T47D (cell line): ENCODE results near the gene NFIL3.

Source experiments
- DNase-seq, 2 experiments: peaks; one replicate each; pipeline versions ENCODE4 v3.0.0 to v3.0.0-alpha.2; 2011 to 2012; ENCODE audit warnings: low read depth in 1 of 2, low spot score in 1 of 2
- JUND ChIP-seq: IDR thresholded peaks from 2 replicates; pipeline ENCODE4 v1.6.1; 2012; ENCODE audit warnings: low read depth
- in situ Hi-C: cut with HindIII; loops from 2 replicates; pipeline ENCODE4 v1.10.0; 2016; ENCODE audit warnings: low sequenced_read_pairs, low pct_unique_long_range_greater_than_20kb

NFIL3 gene

GRCh38 chr9:91359734-91360470, 63.7 kb downstream of the NFIL3 start:
- in situ Hi-C loops, result no loop called here
- TF ChIP-seq JUND, result no peak
- DNase-seq, result no peak

- no peak for DNase-seq
- TF ChIP-seq JUND, result no peak
- in situ Hi-C loops, result no loop called here
Observed at GRCh38 chr9:91359083-91359482, 64.5 kb downstream of the NFIL3 start.
